ENCODE data around the gene CD200.

- TF ChIP-seq RCOR1 (IDR thresholded peaks at IDR 0.05; ENCODE audit: low read depth, low read length) (no peak), CTCF (IDR thresholded peaks at IDR 0.05) (no peak), BHLHE40 (IDR thresholded peaks at IDR 0.05; ENCODE audit: low read depth, low read length) (no peak), JUNB (IDR thresholded peaks at IDR 0.05) (no peak)
Measured at GRCh38 chr3:112315791-112316190, 17.2 kb upstream of the CD200 start.

Measured in A549 (cell line).